HG03457 (cell line): Measurements from ENCODE around the gene APEH.

ENCODE experiments used
- ATAC-seq: cut with Tn5 transposase; IDR thresholded peaks from one replicate; pipeline ENCODE4 v1.9.1; 2021; ENCODE audit warnings: moderate number of reproducible peaks; ENCODE audit not compliant: unreplicated experiment

APEH gene

DNA sequence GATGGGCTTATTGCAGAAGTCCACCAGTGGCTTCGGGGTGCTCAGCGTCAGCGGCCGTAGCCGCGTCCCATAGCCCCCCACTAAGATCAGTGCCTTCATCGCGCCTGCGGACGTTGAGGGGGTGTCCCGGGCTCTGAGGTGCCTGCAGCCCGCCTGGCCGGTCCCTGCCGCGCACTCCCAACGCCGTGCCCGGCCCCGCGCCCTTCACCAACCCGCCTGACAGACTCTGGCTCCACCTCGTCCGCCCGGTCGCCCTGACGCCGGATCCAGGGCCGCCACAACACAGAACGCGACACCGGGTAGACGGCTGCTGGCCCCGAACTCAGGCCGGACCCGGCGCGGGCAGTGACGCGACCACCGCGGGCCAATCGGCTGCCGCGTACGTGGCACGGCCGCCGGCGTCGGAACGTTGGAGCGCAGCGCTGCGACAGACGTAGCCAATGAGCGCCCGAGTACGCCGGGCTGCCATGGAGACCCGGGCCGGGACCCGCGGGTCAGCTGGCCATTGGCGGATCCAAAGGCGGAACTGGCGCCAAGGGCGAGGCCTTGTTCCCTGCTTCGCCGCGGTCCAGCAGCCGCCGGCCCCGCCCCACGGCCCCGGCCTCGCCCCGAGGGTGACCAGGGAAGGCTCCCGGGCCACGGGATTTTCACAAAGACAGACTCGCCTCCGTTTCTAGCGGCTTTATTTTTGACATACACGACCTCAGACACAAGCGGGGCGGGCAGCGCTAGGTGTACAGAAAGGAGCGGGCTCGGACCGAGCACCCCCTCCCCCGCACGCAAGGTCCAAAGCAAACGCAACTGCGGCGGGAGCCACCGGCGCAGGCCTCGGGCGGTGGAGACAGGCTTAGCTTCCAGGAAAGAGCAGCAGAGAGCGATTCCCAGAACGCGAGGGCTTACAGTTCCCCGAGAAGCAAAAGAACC lies 49.7 kb downstream of the APEH start, which contains the start of gene GMPPB:
GMPPB (minus strand) TSS at position 324 of the 924 bp plus-strand sequence; CDS start at position 99, 225 bp downstream.
- peak; percentile 70 for ATAC-seq

DNA sequence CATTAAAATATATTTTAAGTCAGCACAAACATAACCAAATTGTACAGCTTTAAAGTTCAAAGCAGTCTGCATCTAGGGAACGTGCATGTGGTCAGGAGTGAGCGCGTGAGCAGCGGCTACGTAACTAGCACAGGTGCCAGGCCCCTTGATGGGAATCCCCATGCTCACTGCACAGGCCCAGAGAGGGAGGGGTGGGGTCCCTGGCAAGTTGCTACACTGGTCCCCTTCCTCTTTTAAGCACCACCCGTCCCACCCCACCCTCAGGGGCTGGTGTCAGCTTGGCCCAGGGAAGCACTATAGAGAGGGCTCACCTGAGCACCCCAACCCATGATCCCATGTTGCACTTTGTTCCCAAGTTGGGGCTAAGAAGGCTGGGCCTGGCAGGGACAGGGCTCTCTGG lies 50.4 kb downstream of the APEH start:
- no peak for ATAC-seq

DNA sequence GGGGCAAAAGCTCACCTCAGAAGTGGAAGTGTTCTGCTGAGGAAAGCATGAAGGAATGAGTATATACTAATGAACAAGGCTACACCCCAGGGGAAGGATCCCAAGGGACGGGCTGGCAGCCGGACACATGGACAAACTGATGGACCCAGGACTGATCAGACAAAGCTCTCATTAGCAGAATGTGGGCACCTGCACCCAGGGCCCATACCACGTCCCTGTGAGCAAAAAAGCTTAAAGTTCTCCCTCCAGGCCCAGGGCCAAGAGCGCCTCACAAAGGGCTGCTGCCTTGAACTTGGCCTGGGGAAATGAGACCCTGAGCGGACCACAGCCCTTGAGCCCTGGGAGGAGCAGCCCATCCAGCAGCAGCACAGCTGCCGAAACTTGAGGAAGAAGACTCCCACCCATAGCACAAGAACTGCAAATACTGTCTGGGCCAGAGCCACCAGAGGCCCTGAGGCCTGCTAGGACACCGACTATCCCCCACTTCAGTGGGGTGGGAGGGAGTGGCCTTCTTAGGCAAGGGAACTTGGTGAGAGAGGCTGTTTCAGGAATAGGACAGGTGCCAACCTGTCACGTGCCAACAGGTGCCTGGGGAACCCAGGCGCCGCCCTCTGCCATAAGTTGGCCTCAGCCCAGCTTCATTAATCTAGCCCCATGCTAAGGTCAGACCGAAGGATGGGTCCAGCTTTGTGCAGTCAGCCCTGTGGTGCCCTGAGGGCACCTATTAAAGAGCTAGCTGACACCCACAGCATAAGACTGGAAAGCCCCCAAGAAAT lies 51.9 kb downstream of the APEH start:
- ATAC-seq, result no peak

DNA sequence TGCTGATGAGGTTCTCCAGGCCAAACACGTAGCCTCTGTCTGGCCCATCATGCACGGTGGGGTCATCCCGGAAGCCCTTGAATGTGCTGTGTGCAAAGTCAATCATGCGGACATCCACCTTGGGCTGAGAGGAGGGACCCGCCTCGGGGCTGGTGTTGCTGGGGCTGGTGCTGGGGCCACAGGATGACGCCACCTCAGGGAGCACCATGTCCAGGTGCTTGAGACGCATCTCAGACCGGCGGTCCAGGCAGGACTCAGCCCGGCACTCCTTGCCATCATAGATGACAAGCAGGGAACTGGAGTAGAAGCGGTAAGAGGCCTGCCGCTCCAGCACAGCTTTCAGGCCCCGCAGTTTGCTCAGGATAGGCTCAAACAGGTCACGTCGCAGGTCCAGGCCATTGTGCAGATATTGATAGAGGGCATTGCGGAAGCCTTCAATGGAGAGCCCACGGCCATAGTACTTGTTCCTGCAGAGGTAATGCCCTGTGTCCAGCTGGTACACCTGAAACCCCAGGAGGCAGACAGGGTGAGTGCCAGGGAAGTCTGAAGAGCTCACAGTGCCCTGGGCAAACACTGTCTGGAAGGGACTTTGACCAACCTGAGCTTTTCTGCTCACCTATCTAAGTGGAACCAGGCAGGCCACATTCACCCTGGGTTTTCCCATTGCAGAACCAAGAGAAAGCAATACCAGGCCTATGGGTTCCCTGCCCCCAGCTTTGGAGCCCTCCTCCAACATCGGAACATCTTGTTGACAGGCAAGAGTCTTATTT lies 53.2 kb downstream of the APEH start:
- no peak for ATAC-seq

DNA sequence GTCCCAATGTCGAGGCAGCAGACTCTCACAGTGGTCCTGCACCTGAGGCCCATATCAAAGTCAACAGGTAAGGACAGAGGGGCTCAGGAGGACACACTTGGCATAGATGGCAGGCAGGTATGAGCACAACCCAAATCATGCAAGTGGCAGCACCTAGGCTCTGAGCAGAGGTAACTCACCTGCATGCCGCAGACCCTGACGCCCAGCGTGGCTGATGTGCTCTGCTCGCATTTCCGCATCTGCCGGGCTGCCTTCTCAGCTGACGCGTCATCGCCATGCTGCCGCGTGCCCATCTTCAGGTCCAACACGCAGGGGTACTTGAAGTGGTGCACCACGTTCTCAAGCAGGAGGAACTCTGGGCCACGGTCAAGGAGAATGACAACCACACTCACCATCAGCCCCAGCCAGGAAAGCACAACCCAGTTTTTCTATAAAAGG lies 53.8 kb downstream of the APEH start:
- no peak for ATAC-seq

DNA sequence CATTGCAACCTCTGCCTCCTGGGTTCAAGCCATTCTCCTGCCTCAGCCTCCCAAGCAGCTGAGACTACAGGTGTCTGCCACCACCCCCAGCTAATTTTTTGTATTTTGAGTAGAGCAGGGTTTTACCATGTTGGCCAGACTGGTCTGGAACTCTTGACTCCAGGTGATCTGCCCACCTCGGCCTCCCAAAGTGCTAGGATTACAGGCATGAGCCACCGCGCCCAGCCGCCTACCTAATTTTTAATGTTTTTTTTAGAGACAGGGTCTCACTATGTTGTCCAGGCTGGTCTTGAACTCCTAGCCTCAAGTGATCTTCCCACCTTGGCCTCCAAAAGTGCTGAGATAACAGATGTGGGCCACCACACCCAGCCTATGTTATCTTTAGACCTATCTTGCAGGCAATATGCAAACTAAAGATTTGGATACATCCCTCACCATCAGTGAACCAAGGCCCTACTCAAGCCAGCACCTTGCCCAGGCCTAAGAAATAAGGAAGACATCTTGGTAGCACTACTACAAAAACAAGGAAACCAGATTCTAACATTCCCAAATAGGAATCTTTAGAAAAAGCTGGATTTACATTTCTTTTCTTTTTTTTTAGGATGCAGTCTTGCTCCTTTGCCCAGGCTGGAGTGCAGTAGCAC lies 55.9 kb downstream of the APEH start:
- no peak for ATAC-seq

DNA sequence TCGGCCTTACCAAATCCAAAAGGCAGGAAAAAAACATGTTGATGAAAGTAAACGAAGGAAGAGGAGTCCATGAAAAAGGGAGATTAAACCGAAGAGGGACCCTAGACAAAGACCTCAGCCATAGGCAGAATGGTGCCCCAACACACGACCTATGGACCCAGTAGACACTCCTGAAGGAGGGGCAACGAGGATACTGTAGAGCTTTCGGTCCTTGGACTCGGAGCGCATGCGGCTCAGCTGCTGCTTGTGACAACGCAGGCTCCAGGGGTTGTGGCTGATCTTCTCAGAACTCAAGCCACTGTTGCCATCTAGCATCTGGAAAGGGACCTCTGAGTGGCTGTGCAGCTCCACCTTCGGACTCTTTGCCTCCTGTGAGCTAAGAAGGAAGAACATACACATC lies 58.4 kb downstream of the APEH start:
- ATAC-seq, result no peak

DNA sequence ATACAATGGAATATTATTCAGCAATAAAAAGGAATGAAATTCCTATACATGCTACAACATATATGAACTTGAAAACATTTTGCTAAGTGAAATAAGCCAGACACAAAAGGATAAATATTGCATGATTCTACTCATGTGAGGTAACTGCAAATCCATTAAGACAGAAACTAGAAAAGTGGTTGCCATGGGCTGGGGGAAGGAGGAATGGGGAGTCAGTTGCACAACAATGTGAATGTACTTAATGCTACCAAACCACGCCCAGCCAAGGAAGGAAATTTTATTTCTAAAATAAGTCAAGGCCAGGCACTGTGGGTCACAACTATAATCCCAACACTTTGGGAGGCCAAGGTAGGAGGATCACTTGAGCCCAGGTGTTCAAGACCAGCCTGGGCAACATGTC lies 59.4 kb downstream of the APEH start:
- no peak for ATAC-seq
